ENCODE data around the gene FNDC3A.

- TF ChIP-seq CTCF (IDR thresholded peaks at IDR 0.05) (no peak), POLR2A (IDR thresholded peaks at IDR 0.05) (no peak)
Measured at GRCh38 chr13:48979892-48980291, 4.2 kb downstream of the FNDC3A start.
